ENCODE data around the gene HPCAL1.

- TF ChIP-seq CTCF (IDR thresholded peaks at IDR 0.05 in 2 of 3, conservative IDR thresholded peaks at IDR 0.05 in 1 of 3; ENCODE audit: control insufficient read depth in 2 of 3, extremely low read depth in 1 of 3, insufficient read depth in 1 of 3, low read depth in 3 of 3, low read length in 3 of 3) (no peak), POLR2AphosphoS5 (IDR thresholded peaks at IDR 0.05; ENCODE audit: low read length) (peak; percentile 68), ZNF217 (IDR thresholded peaks at IDR 0.05) (no peak), EZH2 (IDR thresholded peaks at IDR 0.05; ENCODE audit: borderline replicate concordance, control insufficient read depth, low read depth, low read length) (no peak), HSF1 (IDR thresholded peaks at IDR 0.05; ENCODE audit: low read depth, low read length) (no peak), ZNF24 (IDR thresholded peaks at IDR 0.05) (no peak), SIN3A (IDR thresholded peaks at IDR 0.05; ENCODE audit: low read depth, low read length) (no peak), ATF2 (IDR thresholded peaks at IDR 0.05; ENCODE audit: low read length) (no peak), CHD4 (IDR thresholded peaks at IDR 0.05) (no peak)
Measured at GRCh38 chr2:10439185-10439879, 136.6 kb downstream of the HPCAL1 start.
